ENCODE measurements around the gene MACROD2. TPM values are rescaled to one million over a fixed set of nuclear protein-coding genes. Genes with fewer than 3 reads are reported as not detected.

The MACROD2 gene
- total RNA-seq, 1 donor from 2014 or later: 6.4 TPM

DNA sequence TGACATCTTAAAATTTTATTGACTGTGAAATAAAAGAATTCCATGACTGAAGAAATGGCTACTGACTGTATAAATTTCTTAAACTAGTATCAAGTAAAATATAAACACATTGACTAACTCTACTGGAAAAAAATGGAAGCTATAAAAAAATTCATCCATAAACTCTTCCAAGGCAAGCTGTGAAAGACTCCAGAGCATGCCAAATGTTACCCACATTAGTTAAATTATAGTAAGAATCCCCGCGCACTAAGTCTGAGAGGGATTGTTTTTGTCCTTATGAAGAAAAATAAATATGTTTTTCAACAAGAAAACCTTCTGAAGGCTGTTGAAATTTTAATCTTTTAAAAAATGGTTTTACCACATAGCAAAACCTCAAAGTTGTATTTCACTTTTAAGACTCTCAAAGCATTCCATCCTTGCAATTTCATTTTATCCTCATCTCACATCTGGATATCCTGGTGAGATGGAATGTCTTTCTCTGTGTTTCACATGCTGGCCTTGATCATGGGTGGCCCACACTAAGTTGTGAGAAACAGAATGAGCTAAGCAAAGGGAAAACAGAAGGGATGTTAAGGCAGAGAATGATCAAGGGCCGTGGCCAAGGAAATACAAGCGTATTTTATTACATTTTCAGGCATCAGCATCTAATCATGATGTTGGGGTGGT, 1845.5 kb downstream of the MACROD2 start:
- H3K9me3 Mint-ChIP-seq: peaks cover 8% of the 10 kb centered on the region
- H3K27me3 Mint-ChIP-seq (ENCODE audit: low read depth): no peaks in the 10 kb centered on the region
- no peak for TF ChIP-seq CTCF (conservative IDR thresholded peaks at IDR 0.05)
- no peaks in the 10 kb centered on the region for H3K4me1 Mint-ChIP-seq
- no peaks in the 10 kb centered on the region for H3K36me3 Mint-ChIP-seq (ENCODE audit: low read depth)
- H3K4me3 Mint-ChIP-seq: no peak overlapping the region
- DNase-seq (ENCODE audit: low read depth, low spot score): no peak
- no peak overlapping the region for H3K27ac Mint-ChIP-seq (ENCODE audit: unreplicated experiment)

DNA sequence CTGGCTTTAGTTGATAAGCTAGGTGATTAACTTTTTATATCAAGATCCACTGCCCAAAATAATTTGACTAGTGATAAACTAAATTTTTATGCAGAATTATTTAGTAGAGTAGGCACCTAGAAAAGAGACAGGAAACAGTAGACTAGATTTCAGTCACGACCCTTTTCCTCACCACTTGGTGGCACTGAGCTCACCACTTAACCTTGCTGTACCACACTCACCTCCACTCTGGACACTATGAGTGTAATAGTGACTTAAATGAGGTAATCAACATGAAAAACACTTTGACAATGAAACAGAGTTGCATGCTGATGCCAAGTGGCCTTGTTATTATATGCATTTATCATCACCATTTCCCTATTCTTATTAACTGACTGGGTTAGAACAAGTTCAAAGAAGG, 1847.6 kb downstream of the MACROD2 start:
- no peaks in the 10 kb centered on the region for H3K27me3 Mint-ChIP-seq (ENCODE audit: low read depth)
- no peak for TF ChIP-seq CTCF (conservative IDR thresholded peaks at IDR 0.05)

GRCh38 chr20:15843777-15844176, 1848.5 kb downstream of the MACROD2 start:
- H3K27ac Mint-ChIP-seq (ENCODE audit: unreplicated experiment): no peak overlapping the region
- no peaks in the 10 kb centered on the region for H3K36me3 Mint-ChIP-seq (ENCODE audit: low read depth)
- H3K27me3 Mint-ChIP-seq (ENCODE audit: low read depth): no peaks in the 10 kb centered on the region
- no peak for DNase-seq (ENCODE audit: low read depth, low spot score)
- no peak overlapping the region for H3K4me3 Mint-ChIP-seq
- H3K4me1 Mint-ChIP-seq: peaks cover 6% of the 10 kb centered on the region
- peaks cover 8% of the 10 kb centered on the region for H3K9me3 Mint-ChIP-seq
- no peak for TF ChIP-seq CTCF (conservative IDR thresholded peaks at IDR 0.05)

More for the DNA sequence above, 1847.6 kb downstream of the MACROD2 start:
- Mint-ChIP-seq H3K9me3 (peaks cover 8% of the 10 kb centered on the region), H3K4me1 (no peaks in the 10 kb centered on the region), H3K4me3 (no peak overlapping the region), H3K27ac (ENCODE audit: unreplicated experiment) (no peak overlapping the region), H3K36me3 (ENCODE audit: low read depth) (no peaks in the 10 kb centered on the region)
- no peak for DNase-seq (ENCODE audit: low read depth, low spot score)

- Mint-ChIP-seq H3K27me3 (ENCODE audit: low read depth) (no peaks in the 10 kb centered on the region), H3K4me1 (peaks cover 17% of the 10 kb centered on the region), H3K9me3 (peaks cover 6% of the 10 kb centered on the region), H3K27ac (ENCODE audit: unreplicated experiment) (no peak overlapping the region), H3K4me3 (no peak overlapping the region), H3K36me3 (ENCODE audit: low read depth) (no peaks in the 10 kb centered on the region)
- no peak for TF ChIP-seq CTCF (conservative IDR thresholded peaks at IDR 0.05)
- no peak for DNase-seq (ENCODE audit: low read depth, low spot score)
Measured at GRCh38 chr20:15847196-15847784, 1852.0 kb downstream of the MACROD2 start.

- no peak for DNase-seq (ENCODE audit: low read depth, low spot score)
- H3K27ac Mint-ChIP-seq (ENCODE audit: unreplicated experiment): no peak overlapping the region
- peaks cover 6% of the 10 kb centered on the region for H3K9me3 Mint-ChIP-seq
- no peaks in the 10 kb centered on the region for H3K36me3 Mint-ChIP-seq (ENCODE audit: low read depth)
- no peak overlapping the region for H3K4me3 Mint-ChIP-seq
- H3K4me1 Mint-ChIP-seq: peaks cover 17% of the 10 kb centered on the region
- no peak for TF ChIP-seq CTCF (conservative IDR thresholded peaks at IDR 0.05)
- H3K27me3 Mint-ChIP-seq (ENCODE audit: low read depth): no peaks in the 10 kb centered on the region
Measured at GRCh38 chr20:15848126-15848525, 1852.8 kb downstream of the MACROD2 start.

Measured in neural crest cell (in vitro differentiated cells).